ENCODE measurements around the gene TTYH2. TPM values are rescaled to one million over a fixed set of nuclear protein-coding genes. Genes with fewer than 3 reads are reported as not detected.

Gene TTYH2
- total RNA-seq, 3 donors from 2014 or later, result 4.2 to 5.9 (median 5.6) TPM

DNA sequence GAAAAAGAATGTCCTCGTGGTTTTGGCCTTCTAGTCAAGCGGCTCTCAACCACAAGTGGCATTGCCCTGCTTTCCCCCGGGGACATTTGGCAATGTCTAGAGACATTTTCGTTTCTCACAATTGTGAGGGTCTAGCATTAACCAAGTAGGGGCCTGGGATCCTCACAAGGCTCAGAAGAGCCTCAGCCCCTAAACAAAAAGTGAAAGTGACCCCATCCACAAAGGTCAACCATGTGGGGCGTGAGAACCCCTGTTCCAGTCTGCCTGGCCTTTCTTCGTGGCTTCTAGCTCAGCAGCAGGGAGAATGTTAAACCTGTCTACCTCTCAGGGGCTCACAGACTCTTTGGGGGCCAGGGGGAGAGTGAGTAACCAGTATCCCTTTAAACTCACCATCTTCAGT is 14.7 kb upstream of the TTYH2 start:
- no peaks in the 10 kb centered on the region for H3K4me1 ChIP-seq
- no peak overlapping the region for H3K27ac ChIP-seq
- no peaks in the 10 kb centered on the region for H3K36me3 ChIP-seq
- no peaks in the 10 kb centered on the region for H3K9me3 ChIP-seq
- DNase-seq (ENCODE audit: low spot score in 2 of 2), result no peak
- no peak for TF ChIP-seq POLR2A (IDR thresholded peaks at IDR 0.05)
- TF ChIP-seq, protein P1, sequence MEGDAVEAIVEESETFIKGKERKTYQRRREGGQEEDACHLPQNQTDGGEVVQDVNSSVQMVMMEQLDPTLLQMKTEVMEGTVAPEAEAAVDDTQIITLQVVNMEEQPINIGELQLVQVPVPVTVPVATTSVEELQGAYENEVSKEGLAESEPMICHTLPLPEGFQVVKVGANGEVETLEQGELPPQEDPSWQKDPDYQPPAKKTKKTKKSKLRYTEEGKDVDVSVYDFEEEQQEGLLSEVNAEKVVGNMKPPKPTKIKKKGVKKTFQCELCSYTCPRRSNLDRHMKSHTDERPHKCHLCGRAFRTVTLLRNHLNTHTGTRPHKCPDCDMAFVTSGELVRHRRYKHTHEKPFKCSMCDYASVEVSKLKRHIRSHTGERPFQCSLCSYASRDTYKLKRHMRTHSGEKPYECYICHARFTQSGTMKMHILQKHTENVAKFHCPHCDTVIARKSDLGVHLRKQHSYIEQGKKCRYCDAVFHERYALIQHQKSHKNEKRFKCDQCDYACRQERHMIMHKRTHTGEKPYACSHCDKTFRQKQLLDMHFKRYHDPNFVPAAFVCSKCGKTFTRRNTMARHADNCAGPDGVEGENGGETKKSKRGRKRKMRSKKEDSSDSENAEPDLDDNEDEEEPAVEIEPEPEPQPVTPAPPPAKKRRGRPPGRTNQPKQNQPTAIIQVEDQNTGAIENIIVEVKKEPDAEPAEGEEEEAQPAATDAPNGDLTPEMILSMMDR (IDR thresholded peaks at IDR 0.05), result no peak
- TF ChIP-seq POLR2AphosphoS5 (IDR thresholded peaks at IDR 0.05), result no peak
- H3K27me3 ChIP-seq, result peaks cover 0 to 46% of the 10 kb centered on the region in 2 donors
- no peak overlapping the region for H3K4me3 ChIP-seq
- intact Hi-C loops (cut with DNase I; ENCODE audit: low total_unique reads), result no loop called here

DNA sequence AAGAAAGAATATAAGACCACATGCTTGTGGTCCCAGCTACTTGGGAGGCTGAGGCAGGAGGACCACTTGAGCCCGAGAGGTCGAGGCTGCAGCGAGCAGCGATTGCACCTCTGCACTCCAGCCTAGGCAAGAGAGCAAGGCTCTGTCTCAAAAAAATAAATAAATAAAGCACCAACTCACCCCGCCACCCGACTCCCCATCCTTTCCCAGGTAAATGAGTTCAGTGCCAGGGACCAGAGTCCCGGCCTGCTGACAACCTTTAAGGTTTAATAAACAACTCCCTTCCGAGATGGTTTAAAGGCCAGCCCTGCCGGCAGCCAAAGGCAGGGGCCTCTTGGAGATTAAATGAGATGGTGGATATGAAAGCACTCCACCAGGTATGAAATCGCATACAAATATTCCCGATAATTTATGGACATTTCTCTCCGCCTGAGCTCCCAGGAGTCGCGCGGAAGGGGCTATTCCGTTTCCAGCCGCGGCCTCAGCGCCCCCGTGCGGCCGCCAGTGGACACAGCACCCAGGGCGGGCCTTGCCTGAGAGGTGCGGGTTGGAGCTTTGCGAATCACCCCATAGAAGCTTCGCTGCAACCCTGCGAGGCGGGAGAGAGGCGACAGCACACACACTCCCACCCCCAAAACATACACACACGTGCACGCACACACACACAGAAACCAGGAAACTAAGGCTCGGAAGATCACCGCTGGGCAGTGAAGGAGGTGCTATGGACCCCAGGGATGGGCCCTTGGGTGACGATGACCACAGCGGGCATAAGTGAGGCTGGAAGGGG is 13.9 kb upstream of the TTYH2 start:
- intact Hi-C loops (cut with DNase I; ENCODE audit: low total_unique reads), result no loop called here
- H3K36me3 ChIP-seq, result no peaks in the 10 kb centered on the region
- no peaks in the 10 kb centered on the region for H3K9me3 ChIP-seq
- TF ChIP-seq POLR2AphosphoS5 (IDR thresholded peaks at IDR 0.05), result no peak
- TF ChIP-seq, protein P1 (IDR thresholded peaks at IDR 0.05), result peak; percentile 58 to 74 (median 70)
- peaks cover 0 to 2% of the 10 kb centered on the region in 2 donors for H3K4me1 ChIP-seq
- DNase-seq (ENCODE audit: low spot score in 2 of 2), result no peak
- H3K27ac ChIP-seq, result no peak overlapping the region
- H3K27me3 ChIP-seq, result peaks cover 0 to 42% of the 10 kb centered on the region in 2 donors
- H3K4me3 ChIP-seq, result peak overlapping the region in 1 of 3 donors; percentile 34

- no peak for DNase-seq (ENCODE audit: low spot score in 2 of 2)
- Histone ChIP-seq H3K9me3 (no peaks in the 10 kb centered on the region), H3K27me3 (peaks cover 0 to 36% of the 10 kb centered on the region in 2 donors), H3K4me3 (no peak overlapping the region), H3K27ac (no peak overlapping the region), H3K36me3 (no peaks in the 10 kb centered on the region), H3K4me1 (peaks cover 0 to 8% of the 10 kb centered on the region in 2 donors)
- TF ChIP-seq POLR2A (IDR thresholded peaks at IDR 0.05), result no peak
- TF ChIP-seq, protein P1 (IDR thresholded peaks at IDR 0.05), result no peak
- intact Hi-C loops (cut with DNase I; ENCODE audit: low total_unique reads), result no loop called here
These were observed 13.3 kb upstream of the TTYH2 start for GRCh38 chr17:74200112-74200511.

- Histone ChIP-seq H3K27me3 (peaks cover 0 to 26% of the 10 kb centered on the region in 2 donors), H3K36me3 (no peaks in the 10 kb centered on the region), H3K4me1 (peaks cover 0 to 16% of the 10 kb centered on the region in 2 donors), H3K27ac (no peak overlapping the region), H3K4me3 (no peak overlapping the region), H3K9me3 (no peaks in the 10 kb centered on the region)
- no peak for DNase-seq (ENCODE audit: low spot score in 2 of 2)
- intact Hi-C loops (cut with DNase I; ENCODE audit: low total_unique reads), result no loop called here
- TF ChIP-seq, protein P1 (IDR thresholded peaks at IDR 0.05), result no peak
- TF ChIP-seq POLR2AphosphoS5 (IDR thresholded peaks at IDR 0.05) (no peak), POLR2A (IDR thresholded peaks at IDR 0.05) (no peak)
These were observed 12.1 kb upstream of the TTYH2 start for GRCh38 chr17:74201250-74201649.

DNA sequence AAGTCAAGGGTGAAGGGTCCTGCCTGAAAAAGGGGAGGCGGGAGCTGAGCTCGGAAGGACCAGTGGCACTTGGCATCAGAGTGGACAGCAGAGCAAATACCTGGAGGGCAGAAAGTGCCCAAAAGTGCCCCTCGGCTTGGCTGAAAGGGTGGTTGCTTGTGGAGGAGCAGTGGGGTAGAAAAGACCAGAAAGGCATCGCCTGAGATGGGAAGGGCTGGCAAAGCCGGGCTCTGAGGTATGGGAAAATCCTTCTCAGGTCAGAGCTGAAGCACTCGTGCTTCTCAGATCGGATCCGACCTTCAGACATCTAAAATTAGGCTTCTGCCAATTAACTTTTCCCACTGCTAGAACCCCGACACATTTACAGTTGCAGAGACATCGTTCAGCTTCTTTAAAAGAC is 11.4 kb upstream of the TTYH2 start:
- DNase-seq (ENCODE audit: low spot score in 2 of 2), result no peak
- no peaks in the 10 kb centered on the region for H3K36me3 ChIP-seq
- H3K9me3 ChIP-seq, result no peaks in the 10 kb centered on the region
- no peak overlapping the region for H3K4me3 ChIP-seq
- H3K27me3 ChIP-seq, result peaks cover 0 to 24% of the 10 kb centered on the region in 2 donors
- H3K27ac ChIP-seq, result no peak overlapping the region
- peaks cover 0 to 16% of the 10 kb centered on the region in 2 donors for H3K4me1 ChIP-seq
- TF ChIP-seq POLR2AphosphoS5 (IDR thresholded peaks at IDR 0.05) (no peak), POLR2A (IDR thresholded peaks at IDR 0.05) (no peak)
- TF ChIP-seq, protein P1 (IDR thresholded peaks at IDR 0.05), result no peak
- intact Hi-C loops (cut with DNase I; ENCODE audit: low total_unique reads), result no loop called here

Data from breast epithelium (tissue), 4 donors.